NB4 (cell line): ENCODE results near the gene DDX49.
A peak's percentile ranks its signal among the peaks of the same experiment; 100 is the strongest.

Source experiments
- DNase-seq: peaks from one replicate; pipeline ENCODE4 v3.0.0; 2010; ENCODE audit warnings: low read depth
- H3K4me3 ChIP-seq: one replicate; pipeline ENCODE4 v1.5.1; 2011; ENCODE audit warnings: mild to moderate bottlenecking, low read depth, low read length, moderate library complexity
- CTCF ChIP-seq: IDR thresholded peaks from one replicate; pipeline ENCODE4 v1.5.1; 2012; ENCODE audit warnings: low read depth, low read length
- MAX ChIP-seq: IDR thresholded peaks from 2 replicates; pipeline ENCODE4 v1.6.1; 2011; ENCODE audit warnings: low read depth, low read length
- MYC ChIP-seq: IDR thresholded peaks from 2 replicates; pipeline ENCODE4 v1.6.1; 2011; ENCODE audit warnings: low read depth, low read length
- POLR2A ChIP-seq: IDR thresholded peaks from 2 replicates; pipeline ENCODE4 v1.6.1; 2011; ENCODE audit warnings: mild to moderate bottlenecking; ENCODE audit not compliant: insufficient read length; ENCODE audit errors: extremely low read depth

The DDX49 gene

GRCh38 chr19:18954094-18954493 lies 34.6 kb downstream of the DDX49 start:
- H3K4me3 ChIP-seq: no peak overlapping the region
- TF ChIP-seq CTCF (no peak), POLR2A (no peak), MYC (no peak), MAX (no peak)
- DNase-seq: no peak

DNA sequence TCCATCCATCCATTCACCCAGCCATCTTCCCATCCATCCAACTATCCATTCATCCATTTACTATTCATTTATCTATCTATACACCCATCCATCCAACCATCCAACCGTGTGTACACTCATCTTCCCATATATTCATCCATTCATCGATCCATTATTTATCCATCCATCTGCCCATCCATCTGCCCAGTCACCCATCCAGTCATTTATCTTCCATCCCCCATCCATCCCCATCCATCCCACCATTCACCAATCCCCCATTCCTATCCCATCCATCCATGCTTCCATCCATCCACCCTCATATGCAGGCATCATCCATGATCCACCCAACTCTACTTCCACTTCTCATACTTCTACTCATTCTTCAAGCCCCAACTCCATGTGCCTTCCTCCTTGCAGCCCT lies 35.5 kb downstream of the DDX49 start:
- no peak overlapping the region for H3K4me3 ChIP-seq
- TF ChIP-seq MYC (no peak), MAX (no peak), POLR2A (no peak), CTCF (no peak)
- DNase-seq: no peak

GRCh38 chr19:18960370-18960769 lies 40.9 kb downstream of the DDX49 start:
- TF ChIP-seq MYC (no peak), MAX (no peak)
- DNase-seq: no peak
- no peak overlapping the region for H3K4me3 ChIP-seq

- no peak for DNase-seq
- H3K4me3 ChIP-seq: no peak overlapping the region
- no peak for TF ChIP-seq MAX
- TF ChIP-seq POLR2A: peak; percentile 16
- TF ChIP-seq MYC: no peak
These were observed 42.5 kb downstream of the DDX49 start for GRCh38 chr19:18961767-18962620.

DNA sequence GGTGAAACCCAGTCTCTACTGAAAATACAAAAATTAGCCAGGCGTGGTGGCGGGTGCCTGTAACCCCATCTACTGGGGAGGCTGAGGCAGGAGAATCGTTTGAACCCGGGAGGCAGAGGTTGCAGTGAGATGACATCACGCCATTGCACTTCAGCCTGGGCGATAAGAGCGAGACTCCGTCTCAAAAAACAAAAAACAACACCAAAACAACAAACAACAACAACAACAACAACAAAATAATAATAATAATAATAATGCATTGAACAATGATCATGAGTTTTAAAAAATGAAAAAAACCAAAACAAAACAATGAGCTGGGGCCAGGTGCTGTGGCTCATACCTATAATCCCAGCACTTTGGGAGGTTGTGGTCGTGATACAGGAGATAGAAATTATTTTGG lies 44.6 kb downstream of the DDX49 start:
- TF ChIP-seq CTCF (no peak), POLR2A (no peak), MYC (no peak), MAX (no peak)
- no peak overlapping the region for H3K4me3 ChIP-seq
- no peak for DNase-seq

DNA sequence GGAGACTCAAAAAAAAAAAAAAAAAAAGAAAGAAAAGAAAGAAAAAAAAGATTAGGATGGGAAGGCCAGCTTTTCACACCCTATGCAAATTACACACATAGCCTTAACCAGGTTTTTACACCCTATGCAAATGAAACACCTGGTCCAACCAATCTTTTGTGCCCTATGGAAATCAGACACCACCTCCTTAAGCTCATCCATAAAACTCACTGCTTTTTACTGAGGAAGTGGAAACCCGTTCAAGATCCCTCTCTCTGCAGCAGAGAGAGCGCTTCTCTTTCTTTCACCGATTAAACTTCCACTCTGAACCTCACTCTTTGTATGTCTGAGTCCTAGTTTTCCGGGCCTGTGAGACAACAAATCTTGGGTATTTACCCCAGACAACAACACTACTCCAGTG lies 46.8 kb downstream of the DDX49 start:
- no peak overlapping the region for H3K4me3 ChIP-seq
- peak; percentile 60 for DNase-seq
- TF ChIP-seq POLR2A (peak; percentile 54), MYC (no peak)

DNA sequence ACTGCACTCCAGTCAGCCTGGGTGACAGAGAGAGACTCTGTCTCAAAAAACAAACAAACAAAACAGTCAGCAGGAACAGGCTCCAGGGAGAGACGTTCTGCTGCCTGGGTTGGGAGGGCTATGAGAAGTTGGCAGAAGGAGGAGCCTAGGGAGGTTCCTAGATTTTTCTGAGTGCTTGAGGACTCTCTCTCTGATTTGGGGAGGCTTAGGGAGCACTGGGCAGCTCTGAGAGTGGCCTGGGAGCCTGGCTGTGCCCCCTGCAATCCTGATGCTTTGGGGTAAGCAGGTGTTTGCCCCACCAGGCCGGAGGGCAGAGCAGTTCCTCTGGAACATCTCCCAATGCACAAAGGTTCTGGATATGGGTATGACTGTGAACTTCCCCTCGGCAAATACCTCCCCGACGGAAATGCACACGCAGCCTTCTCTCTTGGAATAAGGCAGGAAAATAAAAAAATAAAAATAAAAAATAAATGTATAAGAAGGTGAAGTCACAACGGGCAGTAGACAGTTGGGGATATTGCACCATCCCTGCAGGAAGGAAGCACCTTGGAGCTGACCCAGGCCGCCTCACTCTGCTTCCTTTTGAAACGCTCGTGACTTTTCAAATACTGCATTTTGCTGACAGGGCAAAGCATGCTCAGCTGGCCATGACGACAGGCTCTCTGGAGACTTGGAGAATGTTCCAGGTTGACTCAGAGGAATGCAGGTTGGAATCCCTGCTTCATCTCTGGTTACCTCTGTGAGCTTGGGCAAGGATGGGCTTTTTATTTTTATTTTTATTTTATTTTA lies 48.0 kb downstream of the DDX49 start:
- peak; percentile 87 for DNase-seq
- no peak overlapping the region for H3K4me3 ChIP-seq
- TF ChIP-seq POLR2A: no peak
- TF ChIP-seq MAX: peak; percentile 81
- TF ChIP-seq MYC: peak; percentile 80
